Cardiac muscle cell (in vitro differentiated cells and primary cell): ENCODE measurements around the gene BTBD18. TPM values are rescaled to one million over a fixed set of nuclear protein-coding genes. Genes with fewer than 3 reads are reported as not detected.

Experiments
- DNase-seq, 2 donors: peaks; one replicate each; pipeline versions ENCODE4 v3.0.0 to v3.0.0-alpha.2; 2010 to 2017; ENCODE audit warnings: low read depth in 1 of 2, low spot score in 1 of 2
- H3K27ac ChIP-seq: fragments of 200-600 bp; sonication (generic); 2 replicates; pipeline ENCODE4 v1.5.1; 2016
- H3K27me3 ChIP-seq: fragments of 200-600 bp; sonication (generic); 2 replicates; pipeline ENCODE4 v1.6.0; 2016; ENCODE audit warnings: control low read depth
- H3K36me3 ChIP-seq: fragments of 200-600 bp; sonication (generic); 2 replicates; pipeline ENCODE4 v1.5.1; 2016; ENCODE audit warnings: control low read depth
- H3K4me1 ChIP-seq: fragments of 200-600 bp; sonication (generic); 2 replicates; pipeline ENCODE4 v1.8.1; 2017; ENCODE audit warnings: low read depth, mild to moderate bottlenecking, mixed run types
- H3K4me3 ChIP-seq: fragments of 200-600 bp; sonication (generic); 2 replicates; pipeline ENCODE4 v1.5.1; 2016; ENCODE audit warnings: mild to moderate bottlenecking
- H3K9me3 ChIP-seq: fragments of 200-600 bp; sonication (generic); 2 replicates; pipeline ENCODE4 v1.5.1; 2017; ENCODE audit warnings: low read depth, mild to moderate bottlenecking, control low read depth
- CTCF ChIP-seq: IDR thresholded peaks from 2 replicates; pipeline ENCODE4 v1.5.1; 2012; ENCODE audit warnings: low read depth, mild to moderate bottlenecking, low read length
- polyA plus RNA-seq: library from polyadenylated mRNA; unstranded; fragments of >200 nt; fragmentation: Nextera tagmentation; extraction: Ambion mirVana; gene quantifications from 2 replicates; pipeline ENCODE4 v1.2.1, GENCODE V29; 2016
- total RNA-seq: library from RNA; depleted of rRNA; stranded (reverse); fragments of >200 nt; gene quantifications from 2 replicates; pipeline ENCODE4 v1.2.3, GENCODE V29; 2016

Gene BTBD18, protein sequence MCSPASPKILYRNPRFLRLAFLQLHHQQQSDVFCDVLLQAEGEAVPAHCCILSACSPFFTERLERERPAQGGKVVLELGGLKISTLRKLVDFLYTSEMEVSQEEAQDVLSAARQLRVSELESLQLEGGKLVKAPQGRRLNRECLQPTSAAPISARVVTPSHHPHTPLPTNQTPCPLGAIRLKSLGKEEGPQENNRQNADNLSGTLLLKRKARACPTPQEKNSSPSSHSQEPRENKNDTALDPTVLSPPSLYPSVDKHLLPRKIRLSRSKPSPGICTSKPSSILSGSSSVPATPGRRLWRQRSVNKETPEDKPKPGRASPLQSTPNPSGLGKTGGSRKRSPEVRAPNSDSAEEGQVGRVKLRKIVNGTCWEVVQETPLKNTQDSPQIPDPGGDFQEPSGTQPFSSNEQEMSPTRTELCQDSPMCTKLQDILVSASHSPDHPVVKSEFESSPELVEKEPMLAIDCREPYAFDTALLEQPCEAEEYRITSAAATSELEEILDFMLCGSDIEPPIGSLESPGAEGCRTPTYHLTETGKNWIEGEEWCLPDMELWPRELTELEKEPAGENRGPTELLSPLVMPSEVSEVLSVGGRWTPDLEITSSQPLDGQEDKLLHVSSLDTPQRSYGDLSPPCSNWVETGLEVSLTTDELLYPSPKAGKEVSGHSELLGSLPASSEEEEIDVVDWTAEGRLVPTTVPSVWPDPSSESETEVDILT
- total RNA-seq (not detected in 2 replicates), polyA plus RNA-seq (1.5 and 2.4 TPM in 2 replicates)

GRCh38 chr11:57751676-57752253 lies at the start of gene BTBD18:
Gene BTBD18 (minus strand): TSS chr11:57751819. CDS start chr11:57751188, 631 bp downstream.
- Histone ChIP-seq H3K36me3 (peaks cover 7% of the 10 kb centered on the region), H3K9me3 (no peaks in the 10 kb centered on the region), H3K4me3 (no peak within 1 kb of the TSS), H3K27ac (peak within 1 kb of the TSS; percentile 42), H3K4me1 (no peaks in the 10 kb centered on the region), H3K27me3 (no peaks in the 10 kb centered on the region)
- DNase-seq = peak; percentile 70 to 76
- TF ChIP-seq CTCF = peak; percentile 61

DNA sequence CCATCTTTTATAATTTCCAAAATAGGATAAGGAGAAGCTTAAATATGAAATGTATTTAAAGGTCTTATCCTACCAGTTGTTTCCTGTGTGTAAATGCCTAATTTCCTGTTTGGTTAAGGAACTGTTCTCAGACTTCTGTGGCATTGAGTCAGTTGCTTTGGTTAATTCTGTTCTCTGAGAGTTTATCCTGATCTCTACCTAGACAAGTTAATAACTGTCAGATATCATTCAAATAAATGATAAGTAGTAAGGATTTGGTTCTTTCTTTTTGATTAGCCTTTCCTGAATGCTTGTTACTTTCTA lies 49.5 kb upstream of the BTBD18 start:
- Histone ChIP-seq H3K4me1 (peaks cover 14% of the 10 kb centered on the region), H3K9me3 (no peaks in the 10 kb centered on the region), H3K36me3 (peaks cover 56% of the 10 kb centered on the region), H3K27ac (peak overlapping the region; percentile 2), H3K27me3 (no peaks in the 10 kb centered on the region), H3K4me3 (no peak overlapping the region)
- no peak for TF ChIP-seq CTCF
- DNase-seq = no peak

- DNase-seq = peak; percentile 59 to 78
- Histone ChIP-seq H3K36me3 (peaks cover 56% of the 10 kb centered on the region), H3K27ac (peak overlapping the region; percentile 40)
Measured at GRCh38 chr11:57800444-57801182, 49.0 kb upstream of the BTBD18 start.

DNA sequence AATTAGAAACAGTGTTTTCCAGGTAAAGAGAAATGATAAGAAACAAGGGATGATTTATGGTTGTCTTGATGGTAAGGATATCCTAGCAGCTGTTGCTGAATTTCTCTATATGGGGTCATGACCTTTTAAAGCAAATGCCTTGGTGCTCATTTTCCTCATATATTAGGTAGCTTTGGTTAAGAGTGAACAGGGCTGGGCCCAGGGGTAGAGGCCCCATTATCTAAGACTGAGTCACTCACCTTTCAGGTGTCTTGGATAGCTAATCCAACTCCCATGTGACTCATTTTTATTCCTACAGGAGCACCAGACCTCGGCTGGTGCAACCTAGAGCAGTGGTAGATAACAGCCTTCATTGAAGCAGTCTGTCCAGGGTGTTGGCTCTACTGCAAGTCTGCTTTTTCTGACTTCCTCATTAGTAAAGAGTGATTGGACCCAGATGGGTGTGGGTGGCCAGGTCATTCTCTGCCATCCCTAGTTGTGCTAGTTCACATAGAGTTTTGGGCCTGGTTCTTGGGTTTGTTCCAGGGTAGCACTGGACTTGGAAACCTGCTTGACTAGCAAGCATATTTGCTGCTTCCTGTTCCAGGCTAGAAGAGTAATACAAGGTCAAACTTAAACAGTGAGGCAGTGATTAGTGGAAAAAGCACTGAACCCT lies 47.4 kb upstream of the BTBD18 start:
- peak in 1 of 2 donors; percentile 66 for DNase-seq
- Histone ChIP-seq H3K9me3 (no peaks in the 10 kb centered on the region), H3K36me3 (peaks cover 54% of the 10 kb centered on the region), H3K27ac (peak overlapping the region; percentile 85), H3K4me1 (peaks cover 14% of the 10 kb centered on the region), H3K27me3 (no peaks in the 10 kb centered on the region), H3K4me3 (no peak overlapping the region)
- TF ChIP-seq CTCF = no peak

More at GRCh38 chr11:57800444-57801182, 49.0 kb upstream of the BTBD18 start:
- Histone ChIP-seq H3K27me3 (no peaks in the 10 kb centered on the region), H3K4me1 (peaks cover 14% of the 10 kb centered on the region), H3K9me3 (no peaks in the 10 kb centered on the region), H3K4me3 (no peak overlapping the region)
- peak; percentile 74 for TF ChIP-seq CTCF
